ENCODE data around the gene FGFBP2.

FGFBP2 gene

GRCh38 chr4:15963001-15963451 is at the start of gene FGFBP2:
FGFBP2 (minus strand) TSS chr4:15963175; CDS start chr4:15963129, 46 bp downstream.
- H3K4me1 Mint-ChIP-seq (ENCODE audit: low read depth), result peaks cover 26% of the 10 kb centered on the region
- intact Hi-C loops (cut with micrococcal nuclease), result no loop called here
- no peak within 1 kb of the TSS for H3K27ac Mint-ChIP-seq
- no peak within 1 kb of the TSS for H3K4me3 Mint-ChIP-seq
- H3K9me3 Mint-ChIP-seq, result no peaks in the 10 kb centered on the region
- H3K36me3 Mint-ChIP-seq (ENCODE audit: low read depth), result no peaks in the 10 kb centered on the region
- peaks cover 1% of the 10 kb centered on the region for H3K27me3 Mint-ChIP-seq

GRCh38 chr4:16011173-16011572 is 48.2 kb upstream of the FGFBP2 start:
- Mint-ChIP-seq H3K36me3 (ENCODE audit: low read depth) (no peaks in the 10 kb centered on the region), H3K9me3 (no peaks in the 10 kb centered on the region), H3K27me3 (no peaks in the 10 kb centered on the region), H3K27ac (no peak overlapping the region), H3K4me1 (ENCODE audit: low read depth) (no peaks in the 10 kb centered on the region), H3K4me3 (no peak overlapping the region)
- intact Hi-C loops (cut with micrococcal nuclease), result no loop called here

GRCh38 chr4:16009153-16009552 is 46.2 kb upstream of the FGFBP2 start:
- Mint-ChIP-seq H3K27me3 (no peaks in the 10 kb centered on the region), H3K36me3 (ENCODE audit: low read depth) (no peaks in the 10 kb centered on the region)
- intact Hi-C loops (cut with micrococcal nuclease), result no loop called here

GRCh38 chr4:16007471-16008095 is 44.6 kb upstream of the FGFBP2 start:
- Mint-ChIP-seq H3K36me3 (ENCODE audit: low read depth) (no peaks in the 10 kb centered on the region), H3K4me3 (no peak overlapping the region), H3K27me3 (no peaks in the 10 kb centered on the region), H3K4me1 (ENCODE audit: low read depth) (no peaks in the 10 kb centered on the region), H3K9me3 (no peaks in the 10 kb centered on the region), H3K27ac (no peak overlapping the region)
- intact Hi-C loops (cut with micrococcal nuclease), result no loop called here

More at GRCh38 chr4:16009153-16009552, 46.2 kb upstream of the FGFBP2 start:
- H3K4me1 Mint-ChIP-seq (ENCODE audit: low read depth), result no peaks in the 10 kb centered on the region
- no peak overlapping the region for H3K27ac Mint-ChIP-seq
- H3K4me3 Mint-ChIP-seq, result no peak overlapping the region
- H3K9me3 Mint-ChIP-seq, result no peaks in the 10 kb centered on the region

- intact Hi-C loops (cut with micrococcal nuclease), result no loop called here
- H3K27me3 Mint-ChIP-seq, result no peaks in the 10 kb centered on the region
- H3K4me3 Mint-ChIP-seq, result no peak overlapping the region
- H3K4me1 Mint-ChIP-seq (ENCODE audit: low read depth), result no peaks in the 10 kb centered on the region
- H3K27ac Mint-ChIP-seq, result no peak overlapping the region
- no peaks in the 10 kb centered on the region for H3K9me3 Mint-ChIP-seq
- no peaks in the 10 kb centered on the region for H3K36me3 Mint-ChIP-seq (ENCODE audit: low read depth)
Measured at GRCh38 chr4:16006771-16007446, 43.9 kb upstream of the FGFBP2 start.

- H3K4me1 Mint-ChIP-seq (ENCODE audit: low read depth), result no peaks in the 10 kb centered on the region
- H3K27me3 Mint-ChIP-seq, result no peaks in the 10 kb centered on the region
- no peaks in the 10 kb centered on the region for H3K9me3 Mint-ChIP-seq
- intact Hi-C loops (cut with micrococcal nuclease), result no loop called here
- H3K4me3 Mint-ChIP-seq, result no peak overlapping the region
- no peaks in the 10 kb centered on the region for H3K36me3 Mint-ChIP-seq (ENCODE audit: low read depth)
- no peak overlapping the region for H3K27ac Mint-ChIP-seq
Measured at GRCh38 chr4:16005676-16006075, 42.7 kb upstream of the FGFBP2 start.

GRCh38 chr4:16001484-16001858 is 38.5 kb upstream of the FGFBP2 start:
- Mint-ChIP-seq H3K27me3 (no peaks in the 10 kb centered on the region), H3K27ac (no peak overlapping the region)

GRCh38 chr4:16000708-16001483 is 37.9 kb upstream of the FGFBP2 start:
- Mint-ChIP-seq H3K27me3 (no peaks in the 10 kb centered on the region), H3K36me3 (ENCODE audit: low read depth) (no peaks in the 10 kb centered on the region), H3K4me1 (ENCODE audit: low read depth) (no peaks in the 10 kb centered on the region), H3K4me3 (no peak overlapping the region), H3K9me3 (no peaks in the 10 kb centered on the region), H3K27ac (no peak overlapping the region)
- intact Hi-C loops (cut with micrococcal nuclease), result loop anchor here (1.0 to 2.0 kb wide), 5 partner anchors 36 to 522 kb away; no protein-coding TSS in a partner anchor

More at GRCh38 chr4:16001484-16001858, 38.5 kb upstream of the FGFBP2 start:
- Mint-ChIP-seq H3K4me3 (no peak overlapping the region), H3K9me3 (no peaks in the 10 kb centered on the region), H3K4me1 (ENCODE audit: low read depth) (no peaks in the 10 kb centered on the region), H3K36me3 (ENCODE audit: low read depth) (no peaks in the 10 kb centered on the region)
- intact Hi-C loops (cut with micrococcal nuclease), result loop anchor here (1.0 to 2.0 kb wide), 5 partner anchors 37 to 523 kb away; no protein-coding TSS in a partner anchor

GRCh38 chr4:15996773-15997172 is 33.8 kb upstream of the FGFBP2 start:
- Mint-ChIP-seq H3K36me3 (ENCODE audit: low read depth) (no peaks in the 10 kb centered on the region), H3K9me3 (no peaks in the 10 kb centered on the region), H3K27me3 (no peaks in the 10 kb centered on the region), H3K4me1 (ENCODE audit: low read depth) (peaks cover 12% of the 10 kb centered on the region), H3K27ac (no peak overlapping the region), H3K4me3 (no peak overlapping the region)
- intact Hi-C loops (cut with micrococcal nuclease), result no loop called here

GRCh38 chr4:15995826-15996225 is 32.9 kb upstream of the FGFBP2 start:
- no peaks in the 10 kb centered on the region for H3K27me3 Mint-ChIP-seq
- no peaks in the 10 kb centered on the region for H3K9me3 Mint-ChIP-seq
- intact Hi-C loops (cut with micrococcal nuclease), result no loop called here
- no peak overlapping the region for H3K27ac Mint-ChIP-seq
- peaks cover 12% of the 10 kb centered on the region for H3K4me1 Mint-ChIP-seq (ENCODE audit: low read depth)
- no peak overlapping the region for H3K4me3 Mint-ChIP-seq
- H3K36me3 Mint-ChIP-seq (ENCODE audit: low read depth), result no peaks in the 10 kb centered on the region

- Mint-ChIP-seq H3K4me1 (ENCODE audit: low read depth) (peaks cover 12% of the 10 kb centered on the region), H3K9me3 (no peaks in the 10 kb centered on the region), H3K27me3 (no peaks in the 10 kb centered on the region), H3K36me3 (ENCODE audit: low read depth) (no peaks in the 10 kb centered on the region), H3K4me3 (no peak overlapping the region), H3K27ac (no peak overlapping the region)
- intact Hi-C loops (cut with micrococcal nuclease), result no loop called here
Measured at GRCh38 chr4:15992167-15992485, 29.2 kb upstream of the FGFBP2 start.

GRCh38 chr4:15990570-15991285 is 27.8 kb upstream of the FGFBP2 start:
- H3K27me3 Mint-ChIP-seq, result no peaks in the 10 kb centered on the region
- H3K4me1 Mint-ChIP-seq (ENCODE audit: low read depth), result peaks cover 12% of the 10 kb centered on the region
- H3K36me3 Mint-ChIP-seq (ENCODE audit: low read depth), result no peaks in the 10 kb centered on the region
- intact Hi-C loops (cut with micrococcal nuclease), result no loop called here
- no peak overlapping the region for H3K27ac Mint-ChIP-seq
- H3K4me3 Mint-ChIP-seq, result no peak overlapping the region
- H3K9me3 Mint-ChIP-seq, result no peaks in the 10 kb centered on the region

- Mint-ChIP-seq H3K4me3 (no peak overlapping the region), H3K36me3 (ENCODE audit: low read depth) (no peaks in the 10 kb centered on the region), H3K27ac (no peak overlapping the region), H3K9me3 (no peaks in the 10 kb centered on the region), H3K4me1 (ENCODE audit: low read depth) (peaks cover 12% of the 10 kb centered on the region), H3K27me3 (no peaks in the 10 kb centered on the region)
- intact Hi-C loops (cut with micrococcal nuclease), result no loop called here
Measured at GRCh38 chr4:15989424-15989823, 26.4 kb upstream of the FGFBP2 start.

GRCh38 chr4:15988222-15988621 is 25.2 kb upstream of the FGFBP2 start:
- no peak overlapping the region for H3K4me3 Mint-ChIP-seq
- H3K4me1 Mint-ChIP-seq (ENCODE audit: low read depth), result peaks cover 12% of the 10 kb centered on the region
- intact Hi-C loops (cut with micrococcal nuclease), result no loop called here
- H3K27ac Mint-ChIP-seq, result no peak overlapping the region
- H3K9me3 Mint-ChIP-seq, result no peaks in the 10 kb centered on the region
- H3K27me3 Mint-ChIP-seq, result no peaks in the 10 kb centered on the region
- no peaks in the 10 kb centered on the region for H3K36me3 Mint-ChIP-seq (ENCODE audit: low read depth)

Measured in dendritic cell treated with granulocyte-macrophage colony-stimulating factor and Interleukin-4, amounts not matched to agents 40 ng/mL and 50 ng/mL, for 4 days (primary cell).